Ureter (tissue), 1 donor: Measurements from ENCODE around the gene NCMAP. TPM values are rescaled to one million over a fixed set of nuclear protein-coding genes. Genes with fewer than 3 reads are reported as not detected.
A peak's percentile ranks its signal among the peaks of the same experiment; 100 is the strongest.
"Not testable (repeated sequence)": the region's sequence is repeated elsewhere in the genome, so short reads cannot be mapped to it uniquely, and the experiment has no call there.

Experiments
- DNase-seq: peaks from one replicate; pipeline ENCODE4 v3.0.0-alpha.2; 2020; ENCODE audit warnings: low spot score
- total RNA-seq: library from RNA; stranded (reverse); gene quantifications from one replicate; pipeline ENCODE4 v1.2.4, GENCODE V29; 2023
- donor health status: DM: yes; HTN: yes; CAD: no.

NCMAP gene
- total RNA-seq = 0.73 TPM

- no peak for DNase-seq
Measured at GRCh38 chr1:24555591-24556413, at the start of gene NCMAP. Gene NCMAP, plus strand, starts transcription at chr1:24556087. Its CDS starts 39,344 bp downstream, at chr1:24595431.

GRCh38 chr1:24506691-24507381, 49.1 kb upstream of the NCMAP start:
- DNase-seq = peak; percentile 0

GRCh38 chr1:24507405-24507804, 48.5 kb upstream of the NCMAP start:
- DNase-seq = no peak

- DNase-seq = no peak
Measured at GRCh38 chr1:24508911-24509310, 47.0 kb upstream of the NCMAP start.

GRCh38 chr1:24513706-24514105, 42.2 kb upstream of the NCMAP start:
- DNase-seq = no peak

GRCh38 chr1:24514946-24515345, 40.9 kb upstream of the NCMAP start:
- no peak for DNase-seq

GRCh38 chr1:24515671-24516209, 40.1 kb upstream of the NCMAP start:
- DNase-seq = not testable (repeated sequence)

- no peak for DNase-seq
Measured at GRCh38 chr1:24516506-24516905, 39.4 kb upstream of the NCMAP start.

- DNase-seq = no peak
Measured at GRCh38 chr1:24517898-24518297, 38.0 kb upstream of the NCMAP start.

GRCh38 chr1:24520282-24520681, 35.6 kb upstream of the NCMAP start:
- not testable (repeated sequence) for DNase-seq

- DNase-seq = no peak
Measured at GRCh38 chr1:24525606-24526005, 30.3 kb upstream of the NCMAP start.

- no peak for DNase-seq
Measured at GRCh38 chr1:24526045-24526444, 29.8 kb upstream of the NCMAP start.

GRCh38 chr1:24526940-24527542, 28.8 kb upstream of the NCMAP start:
- no peak for DNase-seq

GRCh38 chr1:24528744-24529143, 27.1 kb upstream of the NCMAP start:
- no peak for DNase-seq

- not testable (repeated sequence) for DNase-seq
Measured at GRCh38 chr1:24529292-24529691, 26.6 kb upstream of the NCMAP start.

GRCh38 chr1:24535021-24535424, 20.9 kb upstream of the NCMAP start:
- no peak for DNase-seq

GRCh38 chr1:24535778-24536177, 20.1 kb upstream of the NCMAP start:
- DNase-seq = no peak

GRCh38 chr1:24536391-24536840, 19.5 kb upstream of the NCMAP start:
- peak; percentile 65 for DNase-seq

- no peak for DNase-seq
Measured at GRCh38 chr1:24540051-24540905, 15.6 kb upstream of the NCMAP start.

- no peak for DNase-seq
Measured at GRCh38 chr1:24540906-24541710, 14.8 kb upstream of the NCMAP start.
